Anterior cingulate cortex (tissue), 58 donors: ENCODE data around the gene KLF15.

Experiments
- DNase-seq, 58 donors: peaks; one replicate each; lab custom pipeline; 2025; lab: John Stamatoyannopoulos, UW

KLF15 gene

GRCh38 chr3:126357295-126358037, at the start of gene KLF15:
TSS of gene KLF15 (minus strand) at chr3:126357408. CDS start at chr3:126352922, 4,486 bp downstream.
- DNase-seq = peak; percentile 27 to 94 (median 86)

- DNase-seq = no peak
Observed at GRCh38 chr3:126406389-126407296, 49.4 kb upstream of the KLF15 start.

GRCh38 chr3:126402666-126403302, 45.6 kb upstream of the KLF15 start:
- DNase-seq = no peak

- DNase-seq = no peak
Observed at GRCh38 chr3:126402178-126402577, 45.0 kb upstream of the KLF15 start.

GRCh38 chr3:126401611-126402160, 44.5 kb upstream of the KLF15 start:
- no peak for DNase-seq

- no peak for DNase-seq
Observed at GRCh38 chr3:126399756-126400155, 42.5 kb upstream of the KLF15 start.

GRCh38 chr3:126399351-126399735, 42.1 kb upstream of the KLF15 start:
- no peak for DNase-seq

- DNase-seq = no peak
Observed at GRCh38 chr3:126398423-126399350, 41.5 kb upstream of the KLF15 start.

- no peak for DNase-seq
Observed at GRCh38 chr3:126397610-126398422, 40.6 kb upstream of the KLF15 start.

- no peak for DNase-seq
Observed at GRCh38 chr3:126396536-126396935, 39.3 kb upstream of the KLF15 start.

- no peak for DNase-seq
Observed at GRCh38 chr3:126395846-126396513, 38.8 kb upstream of the KLF15 start.

- DNase-seq = no peak
Observed at GRCh38 chr3:126394977-126395321, 37.7 kb upstream of the KLF15 start.

GRCh38 chr3:126394179-126394976, 37.2 kb upstream of the KLF15 start, which contains the start of gene CFAP100:
TSS of gene CFAP100 (plus strand) at chr3:126394909. CDS start at chr3:126396001, 1,092 bp downstream.
- DNase-seq = peak in 44 of 58 donors; percentile 6 to 70 (median 32)

- DNase-seq = no peak
Observed at GRCh38 chr3:126393563-126393962, 36.4 kb upstream of the KLF15 start.

GRCh38 chr3:126392246-126392645, 35.0 kb upstream of the KLF15 start:
- DNase-seq = no peak

GRCh38 chr3:126391631-126392030, 34.4 kb upstream of the KLF15 start:
- no peak for DNase-seq

- DNase-seq = no peak
Observed at GRCh38 chr3:126390751-126391150, 33.5 kb upstream of the KLF15 start.
